HUES48 (cell line): ENCODE data around the gene GYPB.
"Not testable (repeated sequence)": the region's sequence is repeated elsewhere in the genome, so short reads cannot be mapped to it uniquely, and the experiment has no call there.

Source experiments
- H3K27ac ChIP-seq: one replicate; pipeline ENCODE4 v1.7.0; 2013; ENCODE audit warnings: low read depth, low read length, inconsistent platforms
- H3K27me3 ChIP-seq: 2 replicates; pipeline ENCODE4 v1.6.1; 2013; ENCODE audit warnings: mild to moderate bottlenecking, low read length; ENCODE audit not compliant: control insufficient read depth, insufficient read depth
- H3K36me3 ChIP-seq: 2 replicates; pipeline ENCODE4 v1.6.1; 2013; ENCODE audit warnings: low read length; ENCODE audit not compliant: control insufficient read depth, insufficient read depth
- H3K4me1 ChIP-seq: 2 replicates; pipeline ENCODE4 v1.6.1; 2013; ENCODE audit warnings: mild to moderate bottlenecking, low read length; ENCODE audit not compliant: control insufficient read depth, insufficient read depth
- H3K4me3 ChIP-seq: 2 replicates; pipeline ENCODE4 v1.5.1; 2013; ENCODE audit warnings: mild to moderate bottlenecking, low read depth, low read length
- H3K9ac ChIP-seq: 2 replicates; pipeline ENCODE4 v1.6.1; 2013; ENCODE audit warnings: mild to moderate bottlenecking, low read depth, low read length, moderate library complexity
- H3K9me3 ChIP-seq: 2 replicates; pipeline ENCODE4 v1.6.1; 2013; ENCODE audit warnings: low read length; ENCODE audit not compliant: control insufficient read depth, insufficient read depth

GYPB gene

GRCh38 chr4:144031369-144031768, 12.2 kb upstream of the GYPB start:
- H3K27ac ChIP-seq, H3K36me3 ChIP-seq: not testable (repeated sequence)

GRCh38 chr4:144030708-144031107, 11.5 kb upstream of the GYPB start:
- not testable (repeated sequence) for H3K4me3 ChIP-seq, H3K9ac ChIP-seq, H3K36me3 ChIP-seq, H3K27me3 ChIP-seq, H3K27ac ChIP-seq, H3K9me3 ChIP-seq, H3K4me1 ChIP-seq

More at GRCh38 chr4:144031369-144031768, 12.2 kb upstream of the GYPB start:
- H3K4me3 ChIP-seq, H3K27me3 ChIP-seq, H3K9ac ChIP-seq, H3K9me3 ChIP-seq, H3K4me1 ChIP-seq: not testable (repeated sequence)

- H3K36me3 ChIP-seq, H3K9ac ChIP-seq, H3K9me3 ChIP-seq, H3K27me3 ChIP-seq, H3K4me1 ChIP-seq, H3K27ac ChIP-seq, H3K4me3 ChIP-seq: not testable (repeated sequence)
Measured at GRCh38 chr4:144026682-144027081, 7.5 kb upstream of the GYPB start.

- H3K9me3 ChIP-seq, H3K9ac ChIP-seq, H3K4me1 ChIP-seq, H3K27ac ChIP-seq, H3K36me3 ChIP-seq, H3K27me3 ChIP-seq, H3K4me3 ChIP-seq: not testable (repeated sequence)
Measured at GRCh38 chr4:144024399-144025053, 5.3 kb upstream of the GYPB start.

GRCh38 chr4:144022772-144023400, 3.7 kb upstream of the GYPB start:
- H3K9ac ChIP-seq, H3K36me3 ChIP-seq, H3K27me3 ChIP-seq, H3K9me3 ChIP-seq, H3K4me1 ChIP-seq, H3K27ac ChIP-seq, H3K4me3 ChIP-seq: not testable (repeated sequence)

- not testable (repeated sequence) for H3K9ac ChIP-seq, H3K36me3 ChIP-seq, H3K4me3 ChIP-seq, H3K27me3 ChIP-seq, H3K27ac ChIP-seq, H3K9me3 ChIP-seq, H3K4me1 ChIP-seq
Measured at GRCh38 chr4:144021336-144021990, 2.3 kb upstream of the GYPB start.

GRCh38 chr4:144018223-144019000, 768 bp downstream of the GYPB start:
- H3K9me3 ChIP-seq, H3K27me3 ChIP-seq, H3K27ac ChIP-seq, H3K4me3 ChIP-seq, H3K4me1 ChIP-seq, H3K9ac ChIP-seq, H3K36me3 ChIP-seq: not testable (repeated sequence)

GRCh38 chr4:144017271-144017670, 1.9 kb downstream of the GYPB start:
- not testable (repeated sequence) for H3K36me3 ChIP-seq, H3K9ac ChIP-seq, H3K27me3 ChIP-seq

GRCh38 chr4:144016057-144016605, 3.0 kb downstream of the GYPB start:
- not testable (repeated sequence) for H3K27me3 ChIP-seq, H3K4me3 ChIP-seq, H3K36me3 ChIP-seq, H3K27ac ChIP-seq, H3K9ac ChIP-seq, H3K9me3 ChIP-seq, H3K4me1 ChIP-seq

More at GRCh38 chr4:144017271-144017670, 1.9 kb downstream of the GYPB start:
- not testable (repeated sequence) for H3K4me3 ChIP-seq, H3K9me3 ChIP-seq, H3K27ac ChIP-seq, H3K4me1 ChIP-seq

- H3K4me1 ChIP-seq = no peaks in the 10 kb centered on the region
- H3K27me3 ChIP-seq = no peaks in the 10 kb centered on the region
- H3K4me3 ChIP-seq = no peak overlapping the region
- H3K9ac ChIP-seq = no peak overlapping the region
- H3K27ac ChIP-seq = no peak overlapping the region
- H3K9me3 ChIP-seq = no peaks in the 10 kb centered on the region
- H3K36me3 ChIP-seq = no peaks in the 10 kb centered on the region
Measured at GRCh38 chr4:144014808-144015207, 4.4 kb downstream of the GYPB start.

- H3K27me3 ChIP-seq, H3K4me1 ChIP-seq, H3K27ac ChIP-seq, H3K36me3 ChIP-seq, H3K9me3 ChIP-seq, H3K9ac ChIP-seq, H3K4me3 ChIP-seq: not testable (repeated sequence)
Measured at GRCh38 chr4:144008602-144009001, 10.6 kb downstream of the GYPB start.
